Measurements from ENCODE around the gene EML5. TPM values are rescaled to one million over a fixed set of nuclear protein-coding genes. Genes with fewer than 3 reads are reported as not detected.

EML5 gene
- 1 to 10 TPM; 2.5 to 6.1 (median 4.1) TPM for total RNA-seq
- under 1 TPM; under 0.01 to 0.69 (median 0.23) TPM for polyA plus RNA-seq

DNA sequence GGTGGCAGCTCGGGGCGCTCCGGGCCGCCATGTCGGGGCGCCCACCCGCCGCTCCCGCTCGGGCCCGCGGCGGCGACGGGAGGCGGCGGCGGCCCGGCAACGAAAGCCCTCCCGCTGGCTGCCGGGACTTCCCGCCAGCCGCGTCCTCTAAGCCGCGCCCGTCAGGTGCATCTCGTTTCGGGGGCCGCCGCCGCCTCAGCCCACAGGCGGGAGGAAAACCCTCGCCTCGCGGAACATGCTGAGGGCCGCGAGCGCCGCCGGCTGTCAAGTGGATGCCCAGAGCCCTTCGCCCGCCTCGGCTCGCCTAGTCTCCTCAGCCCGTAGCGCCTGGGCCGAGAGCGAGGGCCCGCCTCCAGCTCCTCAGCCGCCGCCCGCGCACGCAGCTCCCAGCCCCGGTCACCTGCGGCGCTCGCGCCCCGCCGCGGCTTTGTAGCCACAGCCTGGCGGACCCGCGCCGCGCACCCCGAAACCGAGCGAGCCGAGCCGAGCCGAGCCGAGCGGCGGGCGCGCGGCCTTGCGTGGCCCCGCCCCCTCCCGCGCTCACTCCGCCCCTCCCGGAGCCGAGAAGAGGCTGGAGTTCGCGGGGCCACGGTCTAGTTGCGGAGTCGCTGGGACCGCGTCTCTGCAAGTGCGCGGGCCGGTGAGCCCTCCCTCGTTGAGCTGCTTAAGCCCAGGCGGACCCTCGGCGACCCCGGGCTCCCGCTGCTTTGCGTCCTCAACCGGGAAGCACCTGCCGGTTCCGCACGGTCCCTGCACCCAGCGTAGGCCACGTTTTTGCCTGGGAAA lies at the start of gene EML5:
Gene EML5 (minus strand): TSS at position 481 of the 786 bp plus-strand sequence. CDS start 450 bp downstream, at position 31.
- intact Hi-C loops (cut with DNase I): loop anchor here (2.0 to 5.0 kb wide), 2 partner anchors 32 to 125 kb away; partner anchors contain the start of gene TTC8
- no peaks in the 10 kb centered on the region for H3K9me3 ChIP-seq
- WGBS, 2 donors: 0% methylated on average over 111 of the region's 111 CpGs
- peak within 1 kb of the TSS; percentile 59 to 84 (median 72) for H3K4me3 ChIP-seq
- no peaks in the 10 kb centered on the region for H3K36me3 ChIP-seq
- H3K27ac ChIP-seq: peak within 1 kb of the TSS; percentile 86 to 88 (median 88)
- TF ChIP-seq, protein P1, sequence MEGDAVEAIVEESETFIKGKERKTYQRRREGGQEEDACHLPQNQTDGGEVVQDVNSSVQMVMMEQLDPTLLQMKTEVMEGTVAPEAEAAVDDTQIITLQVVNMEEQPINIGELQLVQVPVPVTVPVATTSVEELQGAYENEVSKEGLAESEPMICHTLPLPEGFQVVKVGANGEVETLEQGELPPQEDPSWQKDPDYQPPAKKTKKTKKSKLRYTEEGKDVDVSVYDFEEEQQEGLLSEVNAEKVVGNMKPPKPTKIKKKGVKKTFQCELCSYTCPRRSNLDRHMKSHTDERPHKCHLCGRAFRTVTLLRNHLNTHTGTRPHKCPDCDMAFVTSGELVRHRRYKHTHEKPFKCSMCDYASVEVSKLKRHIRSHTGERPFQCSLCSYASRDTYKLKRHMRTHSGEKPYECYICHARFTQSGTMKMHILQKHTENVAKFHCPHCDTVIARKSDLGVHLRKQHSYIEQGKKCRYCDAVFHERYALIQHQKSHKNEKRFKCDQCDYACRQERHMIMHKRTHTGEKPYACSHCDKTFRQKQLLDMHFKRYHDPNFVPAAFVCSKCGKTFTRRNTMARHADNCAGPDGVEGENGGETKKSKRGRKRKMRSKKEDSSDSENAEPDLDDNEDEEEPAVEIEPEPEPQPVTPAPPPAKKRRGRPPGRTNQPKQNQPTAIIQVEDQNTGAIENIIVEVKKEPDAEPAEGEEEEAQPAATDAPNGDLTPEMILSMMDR (IDR thresholded peaks at IDR 0.05): peak; percentile 51 to 64 (median 56)
- TF ChIP-seq EP300 (IDR thresholded peaks at IDR 0.05): no peak
- no peak for TF ChIP-seq POLR2A (IDR thresholded peaks at IDR 0.05)
- peak in 2 of 4 donors; percentile 31 to 47 for TF ChIP-seq POLR2AphosphoS5 (IDR thresholded peaks at IDR 0.05)
- H3K4me1 ChIP-seq: peaks cover 0 to 23% (median 13%) of the 10 kb centered on the region in 4 donors
- no peaks in the 10 kb centered on the region for H3K27me3 ChIP-seq
- DNase-seq: peak; percentile 89

DNA sequence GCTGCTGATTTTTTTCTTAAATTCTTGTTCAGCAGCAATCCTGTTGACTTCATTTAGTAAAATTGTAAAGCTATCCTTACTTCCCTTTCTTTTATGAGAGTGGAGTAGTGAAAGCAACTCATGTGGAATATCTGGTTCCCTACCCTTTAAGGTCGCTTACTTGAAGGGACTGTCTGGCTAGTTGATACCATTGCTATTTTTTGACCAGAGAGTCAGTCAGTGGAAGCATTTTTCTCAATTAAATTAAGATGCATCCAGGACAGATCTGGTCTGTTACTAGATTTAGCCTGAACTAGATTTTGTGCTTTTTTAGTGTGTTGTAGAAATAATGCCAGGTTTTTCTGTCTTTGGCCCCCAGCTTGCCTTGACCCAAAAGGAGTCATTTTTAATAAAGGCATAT lies 49.7 kb upstream of the EML5 start:
- 76 to 88% methylated on average over 1 of the region's 1 CpG for WGBS, 2 donors
- H3K9me3 ChIP-seq: no peaks in the 10 kb centered on the region
- H3K36me3 ChIP-seq: peaks cover 0 to 21% (median 0%) of the 10 kb centered on the region in 4 donors
- DNase-seq: no peak
- no peak overlapping the region for H3K4me3 ChIP-seq
- intact Hi-C loops (cut with DNase I): no loop called here
- no peaks in the 10 kb centered on the region for H3K27me3 ChIP-seq
- no peak overlapping the region for H3K27ac ChIP-seq
- no peaks in the 10 kb centered on the region for H3K4me1 ChIP-seq
- TF ChIP-seq, protein P1 (IDR thresholded peaks at IDR 0.05): no peak
- TF ChIP-seq POLR2A (IDR thresholded peaks at IDR 0.05) (no peak), POLR2AphosphoS5 (IDR thresholded peaks at IDR 0.05) (no peak), EP300 (IDR thresholded peaks at IDR 0.05) (no peak)

DNA sequence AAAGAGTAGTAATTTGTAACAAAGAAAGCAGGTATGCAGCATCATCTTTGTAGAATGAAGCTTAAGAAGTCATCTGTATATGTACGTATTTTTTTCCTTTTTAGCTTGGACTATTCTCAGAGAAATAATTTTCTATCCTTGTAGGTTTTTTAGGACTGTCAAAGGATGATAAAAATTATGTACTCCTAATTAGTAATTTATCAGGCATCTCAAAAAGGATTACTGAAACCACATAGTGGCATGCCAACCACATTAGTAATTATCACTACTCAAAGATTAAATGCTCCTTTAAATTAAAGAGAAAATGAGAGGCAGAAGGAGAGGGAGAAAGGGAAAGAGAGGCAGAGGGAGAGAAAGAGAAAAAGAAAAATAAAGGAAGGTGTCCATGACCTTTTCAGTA lies 49.0 kb upstream of the EML5 start:
- Histone ChIP-seq H3K36me3 (peaks cover 0 to 21% (median 0%) of the 10 kb centered on the region in 4 donors), H3K9me3 (no peaks in the 10 kb centered on the region), H3K4me3 (no peak overlapping the region), H3K27me3 (no peaks in the 10 kb centered on the region), H3K4me1 (no peaks in the 10 kb centered on the region), H3K27ac (no peak overlapping the region)
- 86 to 94% methylated on average over 1 of the region's 1 CpG for WGBS, 2 donors
- TF ChIP-seq POLR2A (IDR thresholded peaks at IDR 0.05) (no peak), POLR2AphosphoS5 (IDR thresholded peaks at IDR 0.05) (no peak), EP300 (IDR thresholded peaks at IDR 0.05) (no peak)
- TF ChIP-seq, protein P1 (IDR thresholded peaks at IDR 0.05): no peak
- intact Hi-C loops (cut with DNase I): no loop called here
- DNase-seq: no peak

- 96% methylated on average over 5 of the region's 5 CpGs for WGBS, 2 donors
- no peaks in the 10 kb centered on the region for H3K27me3 ChIP-seq
- H3K4me1 ChIP-seq: peaks cover 0 to 4% (median under 1%) of the 10 kb centered on the region in 4 donors
- intact Hi-C loops (cut with DNase I): no loop called here
- no peaks in the 10 kb centered on the region for H3K9me3 ChIP-seq
- DNase-seq: no peak
- no peak overlapping the region for H3K27ac ChIP-seq
- H3K36me3 ChIP-seq: peaks cover 0 to 21% (median 0%) of the 10 kb centered on the region in 4 donors
- no peak overlapping the region for H3K4me3 ChIP-seq
- TF ChIP-seq POLR2AphosphoS5 (IDR thresholded peaks at IDR 0.05) (no peak), POLR2A (IDR thresholded peaks at IDR 0.05) (no peak), EP300 (IDR thresholded peaks at IDR 0.05) (no peak)
- TF ChIP-seq, protein P1 (IDR thresholded peaks at IDR 0.05): no peak
Observed at GRCh38 chr14:88840926-88841325, 48.2 kb upstream of the EML5 start.

Data from sigmoid colon (tissue), 7 donors.